Measurements from ENCODE around the gene HTATSF1.

DNA sequence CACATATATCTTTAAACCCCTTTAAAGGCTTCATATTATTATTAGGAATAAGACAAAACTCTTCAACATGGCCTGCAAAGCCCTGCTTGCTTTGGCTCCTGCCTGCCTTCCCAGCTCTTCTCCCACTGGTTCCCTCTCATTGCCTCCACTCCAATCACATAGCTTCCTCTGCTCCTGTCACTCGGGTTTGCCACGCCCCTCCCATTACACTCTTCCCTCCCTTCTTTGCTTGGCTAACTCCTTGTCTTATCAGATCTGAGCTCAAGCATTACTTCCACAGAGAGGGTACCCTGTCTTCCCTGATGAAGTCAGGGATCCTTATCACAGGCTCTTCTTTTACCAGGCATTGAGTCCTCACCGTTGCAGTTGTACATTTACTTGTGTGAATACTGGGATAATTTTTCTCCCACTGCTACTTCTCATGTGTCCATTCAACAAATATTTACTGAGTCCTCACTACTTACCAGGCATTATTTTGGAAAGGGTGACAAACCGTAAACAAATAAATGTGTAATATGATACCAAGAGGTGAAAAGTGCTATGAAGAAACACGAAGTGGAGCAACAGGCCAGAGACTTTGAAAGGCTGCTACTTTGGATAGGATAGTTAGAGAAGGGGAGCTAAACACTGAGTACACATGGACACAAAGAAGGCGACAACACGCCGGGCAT lies 31.4 kb downstream of the HTATSF1 start:
- TF ChIP-seq, protein P1, sequence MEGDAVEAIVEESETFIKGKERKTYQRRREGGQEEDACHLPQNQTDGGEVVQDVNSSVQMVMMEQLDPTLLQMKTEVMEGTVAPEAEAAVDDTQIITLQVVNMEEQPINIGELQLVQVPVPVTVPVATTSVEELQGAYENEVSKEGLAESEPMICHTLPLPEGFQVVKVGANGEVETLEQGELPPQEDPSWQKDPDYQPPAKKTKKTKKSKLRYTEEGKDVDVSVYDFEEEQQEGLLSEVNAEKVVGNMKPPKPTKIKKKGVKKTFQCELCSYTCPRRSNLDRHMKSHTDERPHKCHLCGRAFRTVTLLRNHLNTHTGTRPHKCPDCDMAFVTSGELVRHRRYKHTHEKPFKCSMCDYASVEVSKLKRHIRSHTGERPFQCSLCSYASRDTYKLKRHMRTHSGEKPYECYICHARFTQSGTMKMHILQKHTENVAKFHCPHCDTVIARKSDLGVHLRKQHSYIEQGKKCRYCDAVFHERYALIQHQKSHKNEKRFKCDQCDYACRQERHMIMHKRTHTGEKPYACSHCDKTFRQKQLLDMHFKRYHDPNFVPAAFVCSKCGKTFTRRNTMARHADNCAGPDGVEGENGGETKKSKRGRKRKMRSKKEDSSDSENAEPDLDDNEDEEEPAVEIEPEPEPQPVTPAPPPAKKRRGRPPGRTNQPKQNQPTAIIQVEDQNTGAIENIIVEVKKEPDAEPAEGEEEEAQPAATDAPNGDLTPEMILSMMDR (IDR thresholded peaks at IDR 0.05; ENCODE audit: low read length), result no peak
- TF ChIP-seq EZH2 (IDR thresholded peaks at IDR 0.05; ENCODE audit: borderline replicate concordance, low read length), result no peak

All from OCI-LY1 (cell line).